Measurements from ENCODE around the gene EPN2.

DNA sequence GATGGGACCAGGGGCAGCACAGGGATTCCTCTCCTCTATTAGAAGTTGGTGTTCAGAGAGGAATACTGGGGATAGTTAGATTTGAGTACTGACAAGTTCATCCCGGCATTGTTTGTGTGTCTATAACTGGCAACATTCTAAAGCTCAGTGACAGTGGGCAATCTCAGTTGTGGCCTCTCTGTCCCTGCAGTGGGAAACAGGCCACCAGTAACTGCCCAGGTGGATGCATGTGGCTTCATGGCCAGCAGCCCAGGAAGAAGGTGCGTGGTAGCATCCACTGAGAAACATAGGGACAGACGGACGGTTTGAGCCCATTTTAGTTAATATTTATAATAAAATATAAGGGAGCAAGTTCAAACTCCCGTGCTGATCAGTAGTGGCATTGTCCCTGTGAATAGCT is 73.8 kb downstream of the EPN2 start:
- TF ChIP-seq POLR2AphosphoS5 (IDR thresholded peaks at IDR 0.05; ENCODE audit: low read depth, low read length) (no peak), TAF1 (IDR thresholded peaks at IDR 0.05; ENCODE audit: low read depth, low read length) (no peak), POLR2A (IDR thresholded peaks at IDR 0.05; ENCODE audit: low read depth, low read length) (no peak), SPI1 (IDR thresholded peaks at IDR 0.05; ENCODE audit: low read depth, low read length) (no peak), POU2F2 (IDR thresholded peaks at IDR 0.05; ENCODE audit: low read depth, low read length) (no peak), PAX5 (IDR thresholded peaks at IDR 0.05; ENCODE audit: insufficient read depth, low read length, severe bottlenecking) (no peak)

Measured in GM12891 (cell line).